Thyroid gland (tissue), 4 donors: Measurements from ENCODE around the gene MREG.
A peak's percentile ranks its signal among the peaks of the same experiment; 100 is the strongest.

ENCODE experiments used
- POLR2A ChIP-seq, 2 donors: fragments of 450-650 bp; IDR thresholded peaks; one replicate each; pipeline ENCODE4 v1.6.1; 2017; ENCODE audit warnings: antibody characterized with exemption in 2 of 2, mild to moderate bottlenecking in 2 of 2, moderate library complexity in 1 of 2
- TF ChIP-seq, protein P1 (sequence below), 6 experiments: fragments of 200-600 bp in 3 of 6; fragments of 450-650 bp in 3 of 6; sonication (generic) in 3 of 6; IDR thresholded peaks; one replicate each; pipeline ENCODE4 v1.5.1; 2016 to 2019; ENCODE audit warnings: antibody characterized with exemption in 6 of 6, mild to moderate bottlenecking in 2 of 6, inconsistent platforms in 1 of 6, moderate library complexity in 1 of 6

DNA sequence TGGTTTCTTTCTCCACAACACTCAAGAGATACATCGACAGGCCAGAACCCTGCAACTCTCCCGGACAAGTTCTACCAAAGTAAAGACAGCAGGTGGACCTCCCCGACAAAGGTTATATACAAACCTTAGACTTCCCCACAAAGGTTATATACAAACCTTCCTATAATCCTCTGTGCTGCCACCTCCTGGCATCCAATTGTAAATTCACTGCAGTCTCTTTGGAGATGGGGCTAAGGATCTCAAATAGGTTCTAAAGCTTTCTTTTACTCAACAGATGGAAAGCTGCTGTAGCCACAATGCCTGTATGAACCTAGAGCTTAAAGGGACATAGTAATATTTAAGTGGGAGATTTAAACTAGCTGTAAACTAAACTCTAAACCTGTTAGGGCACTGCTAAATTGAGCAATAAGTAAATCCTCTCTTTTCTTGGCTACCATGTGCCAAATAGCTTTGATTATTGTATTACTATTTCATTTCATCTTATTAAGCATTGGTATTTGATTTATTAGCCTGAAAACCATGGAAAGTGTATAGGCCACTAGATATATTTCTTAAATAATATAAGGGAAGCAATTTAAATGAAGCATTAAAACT is 9.8 kb upstream of the MREG start:
- TF ChIP-seq, protein P1, sequence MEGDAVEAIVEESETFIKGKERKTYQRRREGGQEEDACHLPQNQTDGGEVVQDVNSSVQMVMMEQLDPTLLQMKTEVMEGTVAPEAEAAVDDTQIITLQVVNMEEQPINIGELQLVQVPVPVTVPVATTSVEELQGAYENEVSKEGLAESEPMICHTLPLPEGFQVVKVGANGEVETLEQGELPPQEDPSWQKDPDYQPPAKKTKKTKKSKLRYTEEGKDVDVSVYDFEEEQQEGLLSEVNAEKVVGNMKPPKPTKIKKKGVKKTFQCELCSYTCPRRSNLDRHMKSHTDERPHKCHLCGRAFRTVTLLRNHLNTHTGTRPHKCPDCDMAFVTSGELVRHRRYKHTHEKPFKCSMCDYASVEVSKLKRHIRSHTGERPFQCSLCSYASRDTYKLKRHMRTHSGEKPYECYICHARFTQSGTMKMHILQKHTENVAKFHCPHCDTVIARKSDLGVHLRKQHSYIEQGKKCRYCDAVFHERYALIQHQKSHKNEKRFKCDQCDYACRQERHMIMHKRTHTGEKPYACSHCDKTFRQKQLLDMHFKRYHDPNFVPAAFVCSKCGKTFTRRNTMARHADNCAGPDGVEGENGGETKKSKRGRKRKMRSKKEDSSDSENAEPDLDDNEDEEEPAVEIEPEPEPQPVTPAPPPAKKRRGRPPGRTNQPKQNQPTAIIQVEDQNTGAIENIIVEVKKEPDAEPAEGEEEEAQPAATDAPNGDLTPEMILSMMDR (IDR thresholded peaks at IDR 0.05), result peak in 5 of 6 experiments; percentile 15 to 64 (median 41)
- TF ChIP-seq POLR2A (IDR thresholded peaks at IDR 0.05), result no peak
